ENCODE data around the gene DUSP5. TPM values are rescaled to one million over a fixed set of nuclear protein-coding genes. Genes with fewer than 3 reads are reported as not detected.

Gene DUSP5
- total and polyA plus RNA-seq, 8 donors: 9.4 to 21.9 (median 20.3) TPM

GRCh38 chr10:110496553-110497437 is 912 bp upstream of the DUSP5 start:
- no peak for ATAC-seq
- peak overlapping the region; percentile 85 to 94 for H3K27ac ChIP-seq
- DNase-seq: no peak
- H3K4me1 ChIP-seq: peaks cover 18 to 39% of the 10 kb centered on the region in 2 donors
- H3K4me3 ChIP-seq: peak overlapping the region; percentile 51 to 64
- no peak for TF ChIP-seq CTCF (IDR thresholded peaks at IDR 0.05)
- peaks cover 0 to 24% of the 10 kb centered on the region in 2 donors for H3K27me3 ChIP-seq
- H3K9me3 ChIP-seq: no peaks in the 10 kb centered on the region
- no peaks in the 10 kb centered on the region for H3K36me3 ChIP-seq
- intact Hi-C loops (cut with DNase I): no loop called here

- intact Hi-C loops (cut with DNase I): no loop called here
- Histone ChIP-seq H3K27ac (peak overlapping the region; percentile 22 to 94), H3K4me1 (peaks cover 33 to 55% of the 10 kb centered on the region in 2 donors), H3K9me3 (no peaks in the 10 kb centered on the region), H3K4me3 (peak overlapping the region; percentile 51 to 64), H3K36me3 (no peaks in the 10 kb centered on the region), H3K27me3 (peaks cover 0 to 24% of the 10 kb centered on the region in 2 donors)
- DNase-seq: peak in 3 of 4 donors; percentile 62 to 91 (median 63)
- no peak for TF ChIP-seq CTCF (IDR thresholded peaks at IDR 0.05)
- ATAC-seq: peak; percentile 3
Measured at GRCh38 chr10:110498087-110498981, 627 bp downstream of the DUSP5 start.

- H3K4me3 ChIP-seq: peak overlapping the region; percentile 51 to 64
- no peaks in the 10 kb centered on the region for H3K36me3 ChIP-seq
- H3K4me1 ChIP-seq: peaks cover 42 to 63% of the 10 kb centered on the region in 2 donors
- peaks cover 0 to 24% of the 10 kb centered on the region in 2 donors for H3K27me3 ChIP-seq
- no peak for DNase-seq
- H3K27ac ChIP-seq: peak overlapping the region; percentile 22 to 94
- intact Hi-C loops (cut with DNase I): no loop called here
- TF ChIP-seq CTCF (IDR thresholded peaks at IDR 0.05): no peak
- no peaks in the 10 kb centered on the region for H3K9me3 ChIP-seq
- peak; percentile 0 for ATAC-seq
Measured at GRCh38 chr10:110498982-110499795, 1.5 kb downstream of the DUSP5 start.

GRCh38 chr10:110499796-110500514 is 2.2 kb downstream of the DUSP5 start:
- DNase-seq: no peak
- H3K4me3 ChIP-seq: peak overlapping the region in 1 of 2 donors; percentile 51
- no peak for TF ChIP-seq CTCF (IDR thresholded peaks at IDR 0.05)
- H3K36me3 ChIP-seq: no peaks in the 10 kb centered on the region
- peaks cover 49 to 71% of the 10 kb centered on the region in 2 donors for H3K4me1 ChIP-seq
- H3K27me3 ChIP-seq: peaks cover 0 to 24% of the 10 kb centered on the region in 2 donors
- peak overlapping the region; percentile 22 to 94 for H3K27ac ChIP-seq
- no peak for ATAC-seq
- H3K9me3 ChIP-seq: no peaks in the 10 kb centered on the region
- intact Hi-C loops (cut with DNase I): no loop called here
